ENCODE measurements around the gene STBD1.
"Not testable (repeated sequence)": the region's sequence is repeated elsewhere in the genome, so short reads cannot be mapped to it uniquely, and the experiment has no call there.

STBD1 gene

DNA sequence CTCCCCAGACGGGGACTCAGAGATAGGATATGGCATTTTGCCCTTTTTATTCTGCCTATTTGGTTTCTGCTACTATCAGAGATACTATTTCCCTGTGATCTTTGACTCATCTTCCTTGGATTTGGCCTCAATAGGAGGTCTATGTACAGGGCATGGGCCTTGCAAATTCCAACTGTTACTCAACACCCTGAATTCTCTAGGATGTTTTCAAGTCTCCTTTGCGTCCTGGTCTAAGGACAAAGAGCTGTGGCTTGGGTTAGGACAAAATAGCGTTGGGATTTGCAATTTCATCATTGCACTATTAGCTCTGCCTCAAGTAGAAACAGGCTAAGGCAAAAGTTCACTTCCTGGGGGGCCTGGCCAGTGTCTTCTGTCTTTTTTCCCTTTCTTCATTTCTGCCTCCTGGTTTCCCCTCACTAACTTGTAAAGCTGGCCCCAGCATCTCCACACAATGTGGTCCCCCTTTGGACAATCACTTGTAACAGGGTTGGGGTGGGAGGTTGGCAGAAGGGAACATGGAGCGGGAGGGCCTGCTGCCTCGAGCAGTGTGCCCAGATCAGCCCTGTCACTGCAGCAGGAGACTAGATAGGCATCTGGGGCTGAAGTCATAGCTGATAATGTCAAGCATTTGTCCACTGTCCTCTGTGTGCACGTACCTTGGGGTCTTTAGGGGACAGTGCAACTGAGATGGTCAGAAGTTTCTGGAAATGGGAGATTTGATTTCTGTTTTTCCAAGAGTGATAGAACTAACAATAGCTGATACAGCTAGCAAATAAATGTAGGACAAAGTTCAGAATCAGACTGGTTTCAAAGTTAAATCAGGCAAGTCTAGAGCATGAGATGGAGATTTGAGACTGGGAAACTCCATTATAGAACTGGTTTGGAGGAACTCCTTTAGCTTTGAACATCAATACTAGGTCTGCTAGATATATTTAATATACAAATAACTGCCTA, 25.8 kb upstream of the STBD1 start:
- Histone ChIP-seq H3K9ac (ENCODE audit: low read length) (no peak overlapping the region), H3K4me2 (ENCODE audit: low read length) (no peak overlapping the region), H3K23ac (ENCODE audit: low read length) (no peak overlapping the region), H2BK120ac (ENCODE audit: low read depth, low read length) (no peak overlapping the region), H3K27ac (ENCODE audit: low read depth, low read length) (no peak overlapping the region), H2BK15ac (replicated peaks; ENCODE audit: low read depth) (no peak overlapping the region), H3K79me2 (ENCODE audit: control insufficient read depth, insufficient read depth, low read length) (no peaks in the 10 kb centered on the region), H3K18ac (ENCODE audit: low read length) (no peak overlapping the region), H3K56ac (ENCODE audit: low read length) (no peak overlapping the region), H3K27me3 (ENCODE audit: insufficient read depth, low read length, poor library complexity) (no peaks in the 10 kb centered on the region), H4K5ac (ENCODE audit: low read length) (no peak overlapping the region), H2BK5ac (ENCODE audit: low read length) (no peak overlapping the region), H4K8ac (ENCODE audit: low read depth, low read length) (no peak overlapping the region), H3K4me1 (ENCODE audit: control insufficient read depth, low read depth, low read length) (no peaks in the 10 kb centered on the region), H3K4ac (ENCODE audit: low read depth, low read length) (no peak overlapping the region), H2AK5ac (ENCODE audit: low read length) (no peak overlapping the region), H3K36me3 (ENCODE audit: control insufficient read depth, insufficient read depth, low read length) (no peaks in the 10 kb centered on the region), H3K4me3 (ENCODE audit: low read length) (no peak overlapping the region), H3K79me1 (ENCODE audit: low read length) (no peaks in the 10 kb centered on the region)
- no peak for DNase-seq
- no CpG with 5 or more reads among the region's 6 CpGs for WGBS (ENCODE audit: extremely low coverage, insufficient coverage, low lambda C conversion rate)

GRCh38 chr4:76281594-76281993, 24.9 kb upstream of the STBD1 start:
- H2AK5ac ChIP-seq (ENCODE audit: low read length); H3K4ac ChIP-seq (ENCODE audit: low read depth, low read length); H3K79me2 ChIP-seq (ENCODE audit: control insufficient read depth, insufficient read depth, low read length); H2BK120ac ChIP-seq (ENCODE audit: low read depth, low read length); H3K27ac ChIP-seq (ENCODE audit: low read depth, low read length); H3K27me3 ChIP-seq (ENCODE audit: insufficient read depth, low read length, poor library complexity); H3K4me3 ChIP-seq (ENCODE audit: low read length); H3K56ac ChIP-seq (ENCODE audit: low read length); H3K18ac ChIP-seq (ENCODE audit: low read length); H3K79me1 ChIP-seq (ENCODE audit: low read length); H4K5ac ChIP-seq (ENCODE audit: low read length); H2BK5ac ChIP-seq (ENCODE audit: low read length); H4K8ac ChIP-seq (ENCODE audit: low read depth, low read length); H3K36me3 ChIP-seq (ENCODE audit: control insufficient read depth, insufficient read depth, low read length); H2BK15ac ChIP-seq (replicated peaks; ENCODE audit: low read depth); H3K9ac ChIP-seq (ENCODE audit: low read length); H3K4me2 ChIP-seq (ENCODE audit: low read length); DNase-seq; H3K23ac ChIP-seq (ENCODE audit: low read length); H3K4me1 ChIP-seq (ENCODE audit: control insufficient read depth, low read depth, low read length): not testable (repeated sequence)
- no CpG with 5 or more reads among the region's 6 CpGs for WGBS (ENCODE audit: extremely low coverage, insufficient coverage, low lambda C conversion rate)

DNA sequence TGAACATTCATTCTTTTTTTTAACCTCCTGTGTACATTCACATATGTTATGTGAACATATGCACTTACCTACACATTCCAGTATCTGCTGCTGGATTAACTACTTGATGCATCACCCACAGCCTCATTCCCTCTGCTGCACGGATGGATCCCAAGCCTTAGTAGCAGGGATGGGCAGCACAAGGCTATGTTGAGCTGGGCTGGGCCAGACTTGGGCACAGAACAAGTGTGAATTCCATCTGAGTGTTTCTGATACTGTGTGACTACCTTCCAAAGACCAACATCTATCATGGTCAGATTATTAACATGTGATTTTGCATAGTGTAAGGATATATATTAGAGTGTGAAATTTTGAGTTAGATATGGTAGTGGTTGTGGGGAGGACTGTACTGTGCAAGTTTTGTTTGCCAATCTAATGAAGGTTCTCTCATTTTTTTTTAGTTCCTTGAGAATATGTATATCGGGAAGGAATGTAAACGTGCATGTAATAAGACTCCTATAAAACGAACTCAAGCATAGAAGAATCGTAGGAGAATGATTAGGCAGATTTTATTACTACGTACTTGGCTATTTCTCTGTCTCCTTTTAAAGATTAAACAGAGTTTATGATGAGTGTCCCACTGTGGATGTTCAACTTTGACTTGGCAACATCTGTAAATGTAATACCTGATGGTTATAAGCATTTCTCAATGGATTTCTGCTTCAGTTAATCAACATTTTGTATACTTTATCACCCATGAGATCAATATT, 23.4 kb upstream of the STBD1 start:
- H3K23ac ChIP-seq (ENCODE audit: low read length): no peak overlapping the region
- H3K79me2 ChIP-seq (ENCODE audit: control insufficient read depth, insufficient read depth, low read length): no peaks in the 10 kb centered on the region
- no peak overlapping the region for H2BK5ac ChIP-seq (ENCODE audit: low read length)
- no CpG with 5 or more reads among the region's 6 CpGs for WGBS (ENCODE audit: extremely low coverage, insufficient coverage, low lambda C conversion rate)
- H3K4me2 ChIP-seq (ENCODE audit: low read length): no peak overlapping the region
- H3K56ac ChIP-seq (ENCODE audit: low read length): no peak overlapping the region
- H3K4me1 ChIP-seq (ENCODE audit: control insufficient read depth, low read depth, low read length): no peaks in the 10 kb centered on the region
- H2BK15ac ChIP-seq (replicated peaks; ENCODE audit: low read depth): no peak overlapping the region
- no peak overlapping the region for H3K9ac ChIP-seq (ENCODE audit: low read length)
- no peak overlapping the region for H3K4me3 ChIP-seq (ENCODE audit: low read length)
- H2BK120ac ChIP-seq (ENCODE audit: low read depth, low read length): no peak overlapping the region
- no peaks in the 10 kb centered on the region for H3K79me1 ChIP-seq (ENCODE audit: low read length)
- no peak overlapping the region for H4K8ac ChIP-seq (ENCODE audit: low read depth, low read length)
- no peak overlapping the region for H3K18ac ChIP-seq (ENCODE audit: low read length)
- no peak overlapping the region for H3K27ac ChIP-seq (ENCODE audit: low read depth, low read length)
- no peak overlapping the region for H3K4ac ChIP-seq (ENCODE audit: low read depth, low read length)
- no peak for DNase-seq
- no peak overlapping the region for H2AK5ac ChIP-seq (ENCODE audit: low read length)
- H3K36me3 ChIP-seq (ENCODE audit: control insufficient read depth, insufficient read depth, low read length): no peaks in the 10 kb centered on the region
- no peaks in the 10 kb centered on the region for H3K27me3 ChIP-seq (ENCODE audit: insufficient read depth, low read length, poor library complexity)
- H4K5ac ChIP-seq (ENCODE audit: low read length): no peak overlapping the region

DNA sequence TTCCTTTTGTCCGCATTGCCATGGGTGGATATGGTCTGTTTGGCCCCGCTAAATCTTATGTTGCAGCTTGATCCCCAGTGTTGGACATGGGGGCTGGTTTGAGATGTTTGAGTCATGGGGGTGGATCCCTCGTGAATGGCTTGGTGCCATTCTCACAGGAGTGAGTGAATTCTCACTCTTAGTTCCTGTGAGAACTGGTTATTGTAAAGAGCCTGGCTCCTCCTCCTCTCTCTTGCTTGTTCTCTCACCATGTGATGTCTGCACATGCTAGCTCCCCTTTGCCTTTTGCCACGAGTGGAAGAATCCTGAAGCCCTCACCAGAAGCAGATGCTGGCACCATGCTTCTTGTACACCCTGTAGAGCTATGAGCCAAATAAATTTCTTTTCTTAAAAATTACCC, 22.6 kb upstream of the STBD1 start:
- Histone ChIP-seq H2BK120ac (ENCODE audit: low read depth, low read length) (no peak overlapping the region), H3K56ac (ENCODE audit: low read length) (no peak overlapping the region), H2BK5ac (ENCODE audit: low read length) (no peak overlapping the region), H3K27ac (ENCODE audit: low read depth, low read length) (no peak overlapping the region), H3K79me1 (ENCODE audit: low read length) (no peaks in the 10 kb centered on the region), H3K4me2 (ENCODE audit: low read length) (no peak overlapping the region), H3K4ac (ENCODE audit: low read depth, low read length) (no peak overlapping the region), H2BK15ac (replicated peaks; ENCODE audit: low read depth) (no peak overlapping the region), H2AK5ac (ENCODE audit: low read length) (no peak overlapping the region), H3K79me2 (ENCODE audit: control insufficient read depth, insufficient read depth, low read length) (no peaks in the 10 kb centered on the region), H3K23ac (ENCODE audit: low read length) (no peak overlapping the region), H3K18ac (ENCODE audit: low read length) (no peak overlapping the region), H3K4me1 (ENCODE audit: control insufficient read depth, low read depth, low read length) (no peaks in the 10 kb centered on the region), H3K27me3 (ENCODE audit: insufficient read depth, low read length, poor library complexity) (no peaks in the 10 kb centered on the region), H3K9ac (ENCODE audit: low read length) (no peak overlapping the region), H3K4me3 (ENCODE audit: low read length) (no peak overlapping the region), H4K5ac (ENCODE audit: low read length) (no peak overlapping the region), H3K36me3 (ENCODE audit: control insufficient read depth, insufficient read depth, low read length) (no peaks in the 10 kb centered on the region), H4K8ac (ENCODE audit: low read depth, low read length) (no peak overlapping the region)
- peak; percentile 21 for DNase-seq
- no CpG with 5 or more reads among the region's 4 CpGs for WGBS (ENCODE audit: extremely low coverage, insufficient coverage, low lambda C conversion rate)

DNA sequence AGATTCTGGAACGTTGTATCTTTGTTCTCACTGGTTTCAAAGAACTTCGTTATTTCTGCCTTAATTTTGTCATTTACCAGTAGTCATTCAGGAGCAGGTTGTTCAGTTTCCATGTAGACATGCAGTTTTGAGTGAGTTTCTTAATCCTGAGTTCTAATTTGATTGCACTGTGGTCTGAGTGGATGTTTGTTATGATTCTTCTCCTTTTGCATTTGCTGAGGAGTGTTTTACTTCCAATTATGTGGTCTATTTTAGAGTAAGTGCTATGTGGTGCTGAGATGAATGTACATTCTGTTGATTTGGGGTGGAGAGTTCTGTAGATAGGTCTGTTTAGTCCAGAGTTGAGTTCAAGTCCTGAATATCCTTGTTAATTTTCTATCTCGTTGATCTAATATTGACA, 18.7 kb upstream of the STBD1 start:
- H2BK15ac ChIP-seq (replicated peaks; ENCODE audit: low read depth); H3K4me2 ChIP-seq (ENCODE audit: low read length); H2BK120ac ChIP-seq (ENCODE audit: low read depth, low read length); H4K8ac ChIP-seq (ENCODE audit: low read depth, low read length); H3K23ac ChIP-seq (ENCODE audit: low read length); H2BK5ac ChIP-seq (ENCODE audit: low read length); H3K4me3 ChIP-seq (ENCODE audit: low read length); H4K5ac ChIP-seq (ENCODE audit: low read length); H3K9ac ChIP-seq (ENCODE audit: low read length); H3K36me3 ChIP-seq (ENCODE audit: control insufficient read depth, insufficient read depth, low read length); H3K27me3 ChIP-seq (ENCODE audit: insufficient read depth, low read length, poor library complexity); H3K27ac ChIP-seq (ENCODE audit: low read depth, low read length); H3K4me1 ChIP-seq (ENCODE audit: control insufficient read depth, low read depth, low read length); H3K4ac ChIP-seq (ENCODE audit: low read depth, low read length); H2AK5ac ChIP-seq (ENCODE audit: low read length); H3K79me2 ChIP-seq (ENCODE audit: control insufficient read depth, insufficient read depth, low read length); H3K79me1 ChIP-seq (ENCODE audit: low read length); H3K18ac ChIP-seq (ENCODE audit: low read length); DNase-seq; H3K56ac ChIP-seq (ENCODE audit: low read length): not testable (repeated sequence)
- no CpG with 5 or more reads among the region's 3 CpGs for WGBS (ENCODE audit: extremely low coverage, insufficient coverage, low lambda C conversion rate)

Measured in mesendoderm (in vitro differentiated cells).